Measurements from ENCODE around the gene ELK1. TPM values are rescaled to one million over a fixed set of nuclear protein-coding genes. Genes with fewer than 3 reads are reported as not detected.

ELK1 gene
- total RNA-seq, 1 donor from 2014 or later, result 18.1 TPM

- ATAC-seq, result no peak
These were observed 3.7 kb downstream of the ELK1 start for GRCh38 chrX:47646636-47647035.

GRCh38 chrX:47645530-47645929 lies 4.8 kb downstream of the ELK1 start:
- ATAC-seq, result peak; percentile 47
- no peak for DNase-seq (ENCODE audit: low spot score)

More at GRCh38 chrX:47646636-47647035, 3.7 kb downstream of the ELK1 start:
- no peak for DNase-seq (ENCODE audit: low spot score)

GRCh38 chrX:47644557-47645091 lies 5.7 kb downstream of the ELK1 start:
- DNase-seq (ENCODE audit: low spot score) (no peak), ATAC-seq (peak; percentile 26)

- no peak for DNase-seq (ENCODE audit: low spot score)
- ATAC-seq, result peak; percentile 64
These were observed 6.4 kb downstream of the ELK1 start for GRCh38 chrX:47643926-47644325.

- DNase-seq (ENCODE audit: low spot score) (no peak), ATAC-seq (no peak)
These were observed 11.5 kb downstream of the ELK1 start for GRCh38 chrX:47638816-47639215.

DNA sequence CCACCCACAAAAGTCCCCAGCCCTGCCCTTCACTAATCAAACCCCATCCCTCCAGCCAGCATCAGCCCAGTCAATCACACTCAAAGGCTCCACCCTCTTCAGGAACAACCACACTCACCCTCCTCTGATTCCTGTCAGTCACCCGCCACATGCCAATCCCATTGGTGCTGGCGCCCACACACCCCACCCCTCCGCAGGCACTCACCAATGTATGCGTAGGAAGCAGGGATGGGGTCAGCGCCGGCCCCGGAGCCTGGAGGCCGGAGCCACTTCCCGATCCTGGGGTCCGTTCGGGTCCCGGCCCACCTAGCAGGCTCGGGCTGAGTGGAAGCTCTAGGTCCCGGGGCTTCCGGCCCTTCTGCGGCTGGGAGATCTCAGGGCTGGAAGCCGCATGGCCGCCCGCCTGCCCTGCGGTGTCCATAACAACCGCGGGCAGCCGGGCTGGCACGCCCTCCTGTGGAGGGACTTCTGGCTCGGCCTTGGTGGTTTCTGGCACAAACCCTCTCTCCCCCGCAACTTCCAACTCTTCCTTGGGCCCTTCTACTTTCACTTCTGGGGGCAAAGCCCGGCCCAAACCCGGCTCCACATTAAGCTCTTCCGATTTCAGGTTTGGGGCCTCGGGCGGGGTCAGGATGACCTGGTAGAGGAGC lies 12.7 kb downstream of the ELK1 start:
- no peak for DNase-seq (ENCODE audit: low spot score)
- peak; percentile 62 for ATAC-seq

DNA sequence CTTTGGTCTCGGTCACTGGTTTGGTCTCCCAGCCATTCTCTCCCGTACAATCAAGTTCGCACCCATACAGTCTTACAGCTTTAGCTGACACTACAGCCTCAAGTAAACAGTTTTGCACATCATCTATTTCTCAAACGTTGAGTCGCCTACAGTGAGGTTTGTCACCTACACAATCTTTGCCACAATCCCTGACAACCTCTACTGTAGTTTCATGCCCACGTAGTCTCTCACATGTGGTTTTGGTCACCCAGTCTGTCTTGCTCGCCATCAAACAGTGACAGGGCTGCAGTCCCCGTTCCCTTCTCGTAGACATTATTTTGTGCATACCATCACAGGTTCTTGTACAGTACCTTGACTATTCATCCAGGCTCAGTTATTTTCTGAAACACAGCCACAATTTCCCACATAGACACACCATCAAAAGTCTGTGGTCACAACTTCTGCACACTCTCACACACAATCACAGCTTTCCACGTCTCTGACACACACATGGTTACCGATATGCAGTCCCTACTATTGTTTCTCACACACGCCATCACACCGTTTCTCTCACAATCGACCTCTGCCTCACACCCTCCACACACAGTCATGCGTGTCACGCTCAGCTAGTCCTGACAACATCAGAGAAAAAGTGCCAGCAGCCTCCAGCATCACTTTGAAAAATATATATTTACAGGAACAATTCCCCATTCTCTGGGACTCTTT lies 15.3 kb downstream of the ELK1 start:
- ATAC-seq (no peak), DNase-seq (ENCODE audit: low spot score) (no peak)

GRCh38 chrX:47633689-47634590 lies 16.4 kb downstream of the ELK1 start:
- DNase-seq (ENCODE audit: low spot score) (no peak), ATAC-seq (peak; percentile 19)

GRCh38 chrX:47632666-47633065 lies 17.7 kb downstream of the ELK1 start:
- ATAC-seq (no peak), DNase-seq (ENCODE audit: low spot score) (no peak)

DNA sequence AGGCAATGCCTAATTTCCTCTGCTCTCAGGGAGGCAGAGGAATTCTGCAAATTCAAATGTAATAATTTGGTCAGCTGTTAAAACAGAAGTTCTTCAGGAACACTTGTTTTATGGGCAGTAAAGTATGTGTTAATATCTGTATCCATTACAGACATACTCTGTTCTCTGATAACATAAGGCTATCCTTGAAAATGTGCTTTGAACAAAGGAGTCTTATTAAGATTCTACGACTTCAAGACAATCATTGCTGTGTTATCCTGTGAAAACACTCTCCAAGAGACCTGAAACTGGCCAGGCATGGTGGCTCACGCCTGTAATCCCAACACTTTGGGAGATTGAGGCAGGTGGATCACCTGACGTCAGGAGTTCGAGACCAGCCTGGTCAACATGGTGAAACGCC lies 18.7 kb downstream of the ELK1 start:
- no peak for DNase-seq (ENCODE audit: low spot score)
- no peak for ATAC-seq

DNA sequence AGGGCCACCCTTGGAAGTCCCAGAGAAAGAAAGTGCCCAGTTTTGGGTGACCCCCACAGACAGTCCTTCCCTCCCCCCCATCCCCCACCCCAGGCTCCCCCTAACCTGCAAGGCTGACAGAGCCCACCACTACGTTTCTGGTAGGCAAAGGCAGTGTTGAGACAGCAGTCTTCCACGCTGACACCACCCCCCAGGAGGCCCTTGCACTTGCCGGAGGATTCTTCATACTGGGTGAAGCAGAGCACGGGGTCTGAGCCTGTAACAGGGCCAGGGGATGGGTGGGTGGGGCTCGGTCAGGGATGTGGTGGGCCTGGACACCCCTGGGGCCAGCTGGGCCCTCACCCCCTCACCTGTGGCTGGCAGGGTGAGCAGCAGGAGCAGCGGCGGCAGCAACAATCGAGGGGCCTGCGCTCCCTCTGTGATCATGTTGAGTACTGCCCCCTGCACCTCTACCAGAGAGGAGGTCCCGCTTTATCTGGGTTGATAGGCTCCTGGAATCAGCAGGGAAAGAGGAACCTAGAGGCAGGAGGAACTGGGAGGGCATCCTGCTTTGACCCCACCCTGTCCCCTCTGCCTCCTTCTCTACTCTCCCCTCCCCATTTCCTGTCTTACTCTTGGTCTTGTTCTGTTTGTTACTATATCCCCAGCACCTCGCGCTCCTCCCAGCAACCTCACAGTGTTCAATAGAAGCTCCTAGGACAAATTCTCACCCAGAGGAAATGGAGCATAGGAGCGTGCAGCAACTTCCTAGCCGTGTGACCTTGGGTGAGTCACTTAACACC lies 20.8 kb downstream of the ELK1 start, which contains the start of gene CFP:
Gene CFP (minus strand): TSS at position 512 of the 782 bp plus-strand sequence. CDS start 86 bp downstream, at position 426.
- ATAC-seq (peak; percentile 54), DNase-seq (ENCODE audit: low spot score) (no peak)

- ATAC-seq (peak; percentile 52), DNase-seq (ENCODE audit: low spot score) (no peak)
These were observed 21.4 kb downstream of the ELK1 start for GRCh38 chrX:47628982-47629381.

- ATAC-seq (no peak), DNase-seq (ENCODE audit: low spot score) (no peak)
These were observed 25.0 kb downstream of the ELK1 start for GRCh38 chrX:47625365-47625764.

DNA sequence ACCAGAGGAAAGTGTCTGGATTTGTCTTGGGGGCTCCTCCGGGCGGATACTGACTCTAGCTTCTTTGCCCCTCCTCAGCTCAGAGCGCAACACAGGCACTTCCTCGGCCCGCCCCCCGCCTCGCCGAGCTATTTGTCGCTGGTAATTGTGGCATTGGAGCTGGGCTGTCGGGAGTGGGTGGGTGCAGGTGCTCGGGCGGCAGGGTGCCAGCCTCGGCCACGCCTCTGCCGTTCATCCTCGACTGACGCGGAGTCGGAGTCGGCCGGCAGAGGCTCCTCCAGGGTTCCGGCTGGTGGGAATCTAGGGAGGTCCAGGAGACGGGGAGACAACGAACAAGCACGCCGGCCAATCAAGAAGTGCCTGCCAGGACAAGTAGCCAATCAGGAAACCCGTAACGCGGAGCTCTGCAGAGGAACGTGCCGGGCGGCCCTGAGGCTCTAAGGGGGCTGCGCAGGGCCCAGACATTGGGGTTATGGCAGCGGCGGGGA lies 26.8 kb downstream of the ELK1 start:
- DNase-seq (ENCODE audit: low spot score) (no peak), ATAC-seq (peak; percentile 36)

DNA sequence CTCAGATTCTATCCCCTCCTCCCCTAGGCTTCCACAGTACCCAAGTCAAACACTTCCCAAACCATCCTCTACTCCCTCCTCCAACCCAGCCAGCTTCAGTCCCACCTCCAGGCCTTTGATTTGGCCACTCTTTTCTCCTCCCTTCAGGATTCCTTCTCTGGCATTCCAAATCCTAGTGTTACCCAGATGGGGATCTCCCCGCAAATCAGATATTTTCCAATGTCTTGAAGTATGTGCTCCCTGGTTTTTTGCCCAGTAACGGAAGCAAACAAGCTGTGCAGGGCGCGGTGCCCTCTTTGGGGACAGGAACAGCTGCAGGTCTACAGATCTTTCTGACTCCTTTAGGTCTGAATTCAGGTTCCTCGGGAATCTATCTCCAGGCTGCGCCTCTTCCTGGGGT lies 28.5 kb downstream of the ELK1 start:
- no peak for DNase-seq (ENCODE audit: low spot score)
- no peak for ATAC-seq

- no peak for ATAC-seq
- DNase-seq (ENCODE audit: low spot score), result no peak
These were observed 30.1 kb downstream of the ELK1 start for GRCh38 chrX:47620303-47620685.

DNA sequence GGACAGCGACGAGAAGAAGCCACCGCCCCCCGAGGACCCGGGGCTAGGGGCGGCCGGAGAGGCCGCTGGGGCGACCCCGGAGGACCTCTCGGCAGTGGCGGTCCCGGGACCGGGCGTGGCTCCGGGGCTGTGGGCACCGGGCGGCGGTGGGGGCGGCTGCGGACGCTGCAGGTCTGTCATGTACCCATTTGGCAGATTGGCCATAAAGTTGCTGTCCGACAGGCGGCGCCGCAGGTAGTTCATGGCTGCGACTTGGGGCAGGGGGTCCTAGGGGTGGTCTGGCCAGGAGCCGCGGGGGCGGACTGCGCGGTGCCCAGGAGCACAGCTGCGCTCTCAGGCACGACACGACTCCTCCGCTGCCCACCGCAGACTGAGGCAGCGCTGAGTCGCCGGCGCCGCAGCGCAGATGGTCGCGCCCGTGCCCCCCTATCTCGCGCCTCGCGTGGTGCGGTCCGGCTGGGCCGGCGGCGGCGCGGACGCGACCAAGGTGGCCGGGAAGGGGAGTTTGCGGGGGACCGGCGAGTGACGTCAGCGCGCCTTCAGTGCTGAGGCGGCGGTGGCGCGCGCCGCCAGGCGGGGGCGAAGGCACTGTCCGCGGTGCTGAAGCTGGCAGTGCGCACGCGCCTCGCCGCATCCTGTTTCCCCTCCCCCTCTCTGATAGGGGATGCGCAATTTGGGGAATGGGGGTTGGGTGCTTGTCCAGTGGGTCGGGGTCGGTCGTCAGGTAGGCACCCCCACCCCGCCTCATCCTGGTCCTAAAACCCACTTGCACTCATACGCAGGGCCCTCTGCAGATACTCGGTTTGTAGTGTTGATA lies 30.7 kb downstream of the ELK1 start, which contains the start of gene SYN1:
Gene SYN1 (minus strand): TSS at position 372 of the 817 bp plus-strand sequence. CDS start 129 bp downstream, at position 243.
- DNase-seq (ENCODE audit: low spot score) (peak; percentile 64), ATAC-seq (peak; percentile 97)

DNA sequence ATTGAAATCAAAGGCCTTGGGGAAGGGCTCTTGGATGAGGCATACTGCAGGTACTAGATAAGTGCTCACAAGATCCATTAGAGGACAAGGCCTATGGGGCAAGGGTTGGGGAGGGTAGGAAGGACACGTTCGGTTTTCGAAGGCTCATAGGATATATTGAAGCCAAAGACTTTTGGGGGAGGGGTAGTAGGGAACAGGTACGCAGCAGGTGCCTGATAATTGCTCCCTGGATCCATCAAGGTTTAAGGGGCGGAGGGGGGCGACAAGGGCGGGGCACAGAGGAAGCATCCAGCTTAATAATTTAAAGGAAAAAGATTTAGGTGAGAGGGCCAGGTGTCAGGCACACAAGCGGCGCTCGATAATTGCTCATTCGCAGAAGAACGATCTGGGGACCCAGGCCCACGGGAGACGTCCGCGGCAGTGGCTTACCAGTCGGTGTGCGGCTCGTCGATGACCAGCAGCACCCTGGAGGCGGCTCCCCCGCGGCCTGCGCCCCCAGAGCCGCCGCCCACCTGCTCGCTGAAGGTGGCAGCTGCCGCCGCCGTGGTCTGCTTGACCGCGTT lies 31.4 kb downstream of the ELK1 start:
- DNase-seq (ENCODE audit: low spot score), result no peak
- ATAC-seq, result no peak

- DNase-seq (ENCODE audit: low spot score) (no peak), ATAC-seq (no peak)
These were observed 35.7 kb downstream of the ELK1 start for GRCh38 chrX:47614618-47615017.

Data from left lobe of liver (tissue), 2 donors.